NB4 (cell line): ENCODE data around the gene NXPH2.

Experiments used
- DNase-seq: peaks from one replicate; pipeline ENCODE4 v3.0.0; 2010; ENCODE audit warnings: low read depth
- H3K4me3 ChIP-seq: one replicate; pipeline ENCODE4 v1.5.1; 2011; ENCODE audit warnings: mild to moderate bottlenecking, low read depth, low read length, moderate library complexity
- CTCF ChIP-seq: IDR thresholded peaks from one replicate; pipeline ENCODE4 v1.5.1; 2012; ENCODE audit warnings: low read depth, low read length
- MAX ChIP-seq: IDR thresholded peaks from 2 replicates; pipeline ENCODE4 v1.6.1; 2011; ENCODE audit warnings: low read depth, low read length
- MYC ChIP-seq: IDR thresholded peaks from 2 replicates; pipeline ENCODE4 v1.6.1; 2011; ENCODE audit warnings: low read depth, low read length
- POLR2A ChIP-seq: IDR thresholded peaks from 2 replicates; pipeline ENCODE4 v1.6.1; 2011; ENCODE audit warnings: mild to moderate bottlenecking; ENCODE audit not compliant: insufficient read length; ENCODE audit errors: extremely low read depth

Gene NXPH2

GRCh38 chr2:138712212-138712979 lies 67.8 kb downstream of the NXPH2 start:
- no peak for TF ChIP-seq MYC
- no peak for TF ChIP-seq POLR2A
- TF ChIP-seq MAX: no peak
- no peak for TF ChIP-seq CTCF
- DNase-seq: no peak
- H3K4me3 ChIP-seq: no peak overlapping the region

- no peak for TF ChIP-seq POLR2A
- TF ChIP-seq MYC: no peak
- TF ChIP-seq MAX: no peak
- no peak for TF ChIP-seq CTCF
- H3K4me3 ChIP-seq: no peak overlapping the region
- DNase-seq: no peak
Measured at GRCh38 chr2:138711812-138712211, 68.4 kb downstream of the NXPH2 start.

GRCh38 chr2:138708682-138709241 lies 71.4 kb downstream of the NXPH2 start:
- no peak overlapping the region for H3K4me3 ChIP-seq
- no peak for DNase-seq
- TF ChIP-seq POLR2A: no peak
- no peak for TF ChIP-seq MAX
- no peak for TF ChIP-seq MYC
- TF ChIP-seq CTCF: no peak

GRCh38 chr2:138707392-138708074 lies 72.7 kb downstream of the NXPH2 start:
- no peak overlapping the region for H3K4me3 ChIP-seq
- DNase-seq: no peak
- TF ChIP-seq MYC: no peak

- TF ChIP-seq MAX (no peak), POLR2A (no peak)
- no peak for DNase-seq
- no peak overlapping the region for H3K4me3 ChIP-seq
Measured at GRCh38 chr2:138703242-138703641, 76.9 kb downstream of the NXPH2 start.

- no peak overlapping the region for H3K4me3 ChIP-seq
- TF ChIP-seq MYC: no peak
- TF ChIP-seq MAX: no peak
- TF ChIP-seq POLR2A: no peak
- TF ChIP-seq CTCF: no peak
- DNase-seq: no peak
Measured at GRCh38 chr2:138700716-138701115, 79.5 kb downstream of the NXPH2 start.
